ENCODE data around the gene PSMB7.
A peak's percentile ranks its signal among the peaks of the same experiment; 100 is the strongest.

The PSMB7 gene

DNA sequence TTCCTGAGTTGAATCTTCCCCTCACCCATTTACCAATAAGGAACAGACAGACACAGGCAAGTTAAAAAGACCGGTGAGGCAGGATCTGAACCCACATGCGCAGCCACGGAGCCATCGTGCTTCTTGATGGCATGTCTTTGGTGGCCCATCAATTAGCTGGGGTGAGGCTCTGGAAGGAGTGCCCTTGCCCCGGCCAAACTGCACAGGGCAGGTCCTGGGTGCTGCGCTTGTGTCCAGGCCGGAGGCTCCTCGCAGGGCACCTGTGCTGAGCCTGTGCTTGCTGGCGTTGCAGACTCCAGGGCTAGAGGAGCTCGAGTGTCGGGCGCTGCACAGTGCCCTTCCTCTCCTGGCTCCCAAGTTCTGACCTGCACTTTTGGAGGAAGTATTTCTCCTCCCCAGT is 66.4 kb downstream of the PSMB7 start:
- in situ Hi-C loops (cut with MboI; ENCODE audit: low sequenced_read_pairs, unreplicated experiment): no loop called here
- TF ChIP-seq, protein P1, sequence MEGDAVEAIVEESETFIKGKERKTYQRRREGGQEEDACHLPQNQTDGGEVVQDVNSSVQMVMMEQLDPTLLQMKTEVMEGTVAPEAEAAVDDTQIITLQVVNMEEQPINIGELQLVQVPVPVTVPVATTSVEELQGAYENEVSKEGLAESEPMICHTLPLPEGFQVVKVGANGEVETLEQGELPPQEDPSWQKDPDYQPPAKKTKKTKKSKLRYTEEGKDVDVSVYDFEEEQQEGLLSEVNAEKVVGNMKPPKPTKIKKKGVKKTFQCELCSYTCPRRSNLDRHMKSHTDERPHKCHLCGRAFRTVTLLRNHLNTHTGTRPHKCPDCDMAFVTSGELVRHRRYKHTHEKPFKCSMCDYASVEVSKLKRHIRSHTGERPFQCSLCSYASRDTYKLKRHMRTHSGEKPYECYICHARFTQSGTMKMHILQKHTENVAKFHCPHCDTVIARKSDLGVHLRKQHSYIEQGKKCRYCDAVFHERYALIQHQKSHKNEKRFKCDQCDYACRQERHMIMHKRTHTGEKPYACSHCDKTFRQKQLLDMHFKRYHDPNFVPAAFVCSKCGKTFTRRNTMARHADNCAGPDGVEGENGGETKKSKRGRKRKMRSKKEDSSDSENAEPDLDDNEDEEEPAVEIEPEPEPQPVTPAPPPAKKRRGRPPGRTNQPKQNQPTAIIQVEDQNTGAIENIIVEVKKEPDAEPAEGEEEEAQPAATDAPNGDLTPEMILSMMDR (IDR thresholded peaks at IDR 0.05; ENCODE audit: borderline replicate concordance, control extremely low read depth, extremely low read depth, insufficient read depth, missing control alignments): no peak

GRCh38 chr9:124348363-124348762 is 66.9 kb downstream of the PSMB7 start:
- TF ChIP-seq, protein P1 (IDR thresholded peaks at IDR 0.05; ENCODE audit: borderline replicate concordance, control extremely low read depth, extremely low read depth, insufficient read depth, missing control alignments): no peak
- in situ Hi-C loops (cut with MboI; ENCODE audit: low sequenced_read_pairs, unreplicated experiment): no loop called here
- DNase-seq (ENCODE audit: low spot score): no peak

More for the DNA sequence above, 66.4 kb downstream of the PSMB7 start:
- DNase-seq (ENCODE audit: low spot score): peak; percentile 17

DNA sequence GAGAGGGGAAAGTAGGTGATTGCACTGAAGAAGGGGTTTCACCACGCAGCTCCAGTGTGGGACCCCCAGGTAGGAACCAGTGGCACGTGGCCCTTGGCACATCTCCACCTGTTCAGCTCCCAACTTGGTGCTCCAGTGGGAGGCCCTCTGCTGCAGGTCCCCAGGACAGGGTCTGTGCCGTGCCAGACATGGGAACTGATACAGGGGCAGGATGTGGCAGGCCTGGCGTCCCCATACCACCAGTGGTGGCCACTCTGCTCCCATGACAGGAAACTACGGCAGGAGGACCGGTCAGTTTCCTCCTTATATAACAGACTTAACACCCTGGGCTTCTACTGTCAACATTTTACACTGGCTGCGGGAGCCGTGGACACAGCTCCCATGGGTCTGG is 67.3 kb downstream of the PSMB7 start:
- TF ChIP-seq, protein P1 (IDR thresholded peaks at IDR 0.05; ENCODE audit: borderline replicate concordance, control extremely low read depth, extremely low read depth, insufficient read depth, missing control alignments): no peak
- peak; percentile 22 for DNase-seq (ENCODE audit: low spot score)
- in situ Hi-C loops (cut with MboI; ENCODE audit: low sequenced_read_pairs, unreplicated experiment): no loop called here

DNA sequence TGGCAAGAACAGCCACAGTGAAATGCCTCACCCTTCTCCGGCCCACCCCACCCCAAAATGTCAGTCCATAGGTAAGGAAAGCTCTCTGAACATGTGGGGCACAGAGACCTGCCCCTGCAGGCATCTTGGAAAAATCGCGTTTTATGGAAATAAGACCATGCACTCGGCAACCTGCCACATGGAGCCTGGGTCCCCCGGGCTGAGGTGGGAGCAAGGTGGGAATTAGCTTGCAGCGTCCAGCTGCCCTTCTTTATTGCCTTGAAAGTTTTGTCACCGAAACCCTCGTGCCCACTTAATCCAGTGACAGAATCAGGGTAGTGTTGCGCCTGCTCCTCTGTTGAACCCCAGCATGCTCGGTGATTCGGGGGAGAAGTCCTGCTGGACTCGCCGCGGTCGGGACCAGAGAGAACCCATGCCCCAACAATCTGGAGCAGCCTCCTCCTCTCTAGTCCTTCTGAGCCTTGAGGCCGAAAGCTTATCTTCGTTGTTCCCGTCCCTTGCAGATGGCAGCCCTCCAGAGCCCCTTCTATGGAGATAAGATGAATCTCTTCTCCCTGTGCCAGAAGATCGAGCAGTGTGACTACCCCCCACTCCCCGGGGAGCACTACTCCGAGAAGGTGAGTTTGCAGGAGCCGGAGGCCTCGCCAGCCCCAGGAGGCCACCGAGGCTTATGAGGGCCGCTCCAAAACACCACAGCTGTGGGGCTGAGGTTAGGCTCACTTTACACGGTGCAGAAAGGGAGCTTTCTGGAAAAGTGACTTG is 67.9 kb downstream of the PSMB7 start:
- TF ChIP-seq, protein P1 (IDR thresholded peaks at IDR 0.05; ENCODE audit: borderline replicate concordance, control extremely low read depth, extremely low read depth, insufficient read depth, missing control alignments): no peak
- in situ Hi-C loops (cut with MboI; ENCODE audit: low sequenced_read_pairs, unreplicated experiment): no loop called here
- peak; percentile 13 for DNase-seq (ENCODE audit: low spot score)

- in situ Hi-C loops (cut with MboI; ENCODE audit: low sequenced_read_pairs, unreplicated experiment): no loop called here
- TF ChIP-seq, protein P1 (IDR thresholded peaks at IDR 0.05; ENCODE audit: borderline replicate concordance, control extremely low read depth, extremely low read depth, insufficient read depth, missing control alignments): no peak
- peak; percentile 36 for DNase-seq (ENCODE audit: low spot score)
Measured at GRCh38 chr9:124346347-124347163, 68.7 kb downstream of the PSMB7 start.

DNA sequence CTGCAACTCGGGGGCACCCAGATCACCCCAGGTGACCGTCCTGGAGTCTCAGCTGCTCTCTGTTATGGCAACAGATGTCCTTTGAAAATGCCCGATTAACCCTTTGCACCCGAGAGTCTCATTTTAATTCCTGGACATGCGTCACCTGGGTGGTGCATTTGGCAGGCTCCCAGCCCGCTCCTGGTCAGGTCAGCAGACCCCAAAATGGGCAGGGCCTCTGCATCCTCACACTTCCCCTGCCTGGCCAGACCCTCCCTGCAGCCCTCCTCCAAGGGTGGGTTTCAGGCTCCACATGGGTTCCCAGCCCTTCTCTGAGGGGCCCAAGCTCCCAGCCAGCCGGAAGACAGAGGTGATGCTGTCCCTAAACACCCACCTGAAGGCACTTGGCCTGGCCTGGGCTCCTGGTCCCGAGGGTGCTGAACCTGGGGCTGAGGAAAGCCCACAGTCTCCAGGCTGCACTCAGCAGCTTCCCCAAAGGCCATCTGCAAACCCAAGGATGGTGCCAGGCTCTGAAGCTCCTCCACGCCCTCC is 69.4 kb downstream of the PSMB7 start:
- in situ Hi-C loops (cut with MboI; ENCODE audit: low sequenced_read_pairs, unreplicated experiment): no loop called here

More for the DNA sequence above, 69.4 kb downstream of the PSMB7 start:
- DNase-seq (ENCODE audit: low spot score): peak; percentile 37
- TF ChIP-seq, protein P1 (IDR thresholded peaks at IDR 0.05; ENCODE audit: borderline replicate concordance, control extremely low read depth, extremely low read depth, insufficient read depth, missing control alignments): no peak

All from GM13976 (cell line).